ENCODE results near the gene RARB.

RARB gene

DNA sequence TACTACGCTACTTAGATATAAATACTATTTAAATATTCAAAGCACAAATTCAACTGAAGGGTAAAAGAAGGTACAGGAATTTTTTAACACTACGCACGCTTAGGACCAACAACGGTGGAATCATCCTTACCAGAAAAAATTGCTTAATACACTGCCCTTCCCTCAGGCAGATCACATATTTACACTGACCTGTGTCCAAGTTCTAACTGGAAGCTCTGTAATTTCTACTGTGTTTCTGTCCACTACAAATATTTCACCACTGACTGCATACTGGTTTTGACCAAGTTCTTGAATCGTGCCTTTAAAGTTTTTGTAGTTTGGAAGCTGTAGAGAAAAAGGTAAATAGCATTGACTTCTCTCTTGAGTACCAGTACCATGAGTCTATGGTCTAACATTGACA is 192.4 kb downstream of the RARB start:
- H3K27me3 ChIP-seq (replicated peaks), result no peaks in the 10 kb centered on the region
- no peak overlapping the region for H3K27ac ChIP-seq
- in situ Hi-C loops (cut with HindIII; ENCODE audit: low pct_ligation_motif_present, low sequenced_read_pairs), result no loop called here
- H3K36me3 ChIP-seq (replicated peaks), result peaks cover 34% of the 10 kb centered on the region
- H3K4me3 ChIP-seq (ENCODE audit: low read depth, low read length), result no peak overlapping the region
- no peak for DNase-seq
- TF ChIP-seq, protein P1, sequence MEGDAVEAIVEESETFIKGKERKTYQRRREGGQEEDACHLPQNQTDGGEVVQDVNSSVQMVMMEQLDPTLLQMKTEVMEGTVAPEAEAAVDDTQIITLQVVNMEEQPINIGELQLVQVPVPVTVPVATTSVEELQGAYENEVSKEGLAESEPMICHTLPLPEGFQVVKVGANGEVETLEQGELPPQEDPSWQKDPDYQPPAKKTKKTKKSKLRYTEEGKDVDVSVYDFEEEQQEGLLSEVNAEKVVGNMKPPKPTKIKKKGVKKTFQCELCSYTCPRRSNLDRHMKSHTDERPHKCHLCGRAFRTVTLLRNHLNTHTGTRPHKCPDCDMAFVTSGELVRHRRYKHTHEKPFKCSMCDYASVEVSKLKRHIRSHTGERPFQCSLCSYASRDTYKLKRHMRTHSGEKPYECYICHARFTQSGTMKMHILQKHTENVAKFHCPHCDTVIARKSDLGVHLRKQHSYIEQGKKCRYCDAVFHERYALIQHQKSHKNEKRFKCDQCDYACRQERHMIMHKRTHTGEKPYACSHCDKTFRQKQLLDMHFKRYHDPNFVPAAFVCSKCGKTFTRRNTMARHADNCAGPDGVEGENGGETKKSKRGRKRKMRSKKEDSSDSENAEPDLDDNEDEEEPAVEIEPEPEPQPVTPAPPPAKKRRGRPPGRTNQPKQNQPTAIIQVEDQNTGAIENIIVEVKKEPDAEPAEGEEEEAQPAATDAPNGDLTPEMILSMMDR (IDR thresholded peaks at IDR 0.05; ENCODE audit: low read depth, low read length, missing control alignments), result no peak

DNA sequence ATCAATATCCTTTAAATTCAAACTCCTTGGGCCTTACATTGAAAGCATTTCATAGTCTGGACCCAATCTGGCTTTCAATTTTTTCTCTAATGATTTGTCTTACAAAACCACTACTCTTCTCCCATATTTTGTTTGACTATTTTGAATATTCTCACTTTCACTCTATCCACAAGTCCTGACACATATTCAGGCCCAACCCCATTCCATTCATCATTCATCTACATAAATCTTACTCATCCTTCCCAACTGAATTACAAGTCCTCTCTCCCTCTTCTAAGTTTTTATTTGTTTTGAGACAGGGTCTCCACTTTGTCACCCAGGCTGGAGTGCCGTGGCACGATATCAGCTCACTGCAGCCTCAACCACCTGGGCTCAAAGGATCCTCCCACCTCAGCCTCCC is 193.0 kb downstream of the RARB start:
- in situ Hi-C loops (cut with HindIII; ENCODE audit: low pct_ligation_motif_present, low sequenced_read_pairs), result no loop called here

DNA sequence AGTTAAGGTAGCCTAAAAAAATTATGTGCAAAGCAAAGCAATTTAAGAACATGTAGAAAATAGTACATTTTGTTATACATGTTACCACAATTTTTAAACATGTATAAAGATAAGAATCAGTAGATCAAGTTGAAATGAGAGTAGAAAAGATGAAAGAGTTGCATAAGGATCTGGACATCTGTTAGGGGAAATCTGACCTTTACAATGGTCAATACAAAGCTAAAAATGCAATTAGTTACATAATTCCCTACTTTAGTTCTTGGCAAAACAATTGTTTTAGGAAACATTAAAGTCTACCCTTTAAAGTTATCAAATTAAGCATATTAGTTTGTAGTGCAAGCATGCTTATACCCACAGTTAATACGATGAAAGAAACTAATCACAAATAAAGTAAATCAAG is 203.9 kb downstream of the RARB start:
- peaks cover 14% of the 10 kb centered on the region for H3K36me3 ChIP-seq (replicated peaks)
- no peaks in the 10 kb centered on the region for H3K27me3 ChIP-seq (replicated peaks)
- no peak for DNase-seq
- H3K4me3 ChIP-seq (ENCODE audit: low read depth, low read length), result no peak overlapping the region
- H3K27ac ChIP-seq, result no peak overlapping the region
- TF ChIP-seq, protein P1 (IDR thresholded peaks at IDR 0.05; ENCODE audit: low read depth, low read length, missing control alignments), result no peak
- in situ Hi-C loops (cut with HindIII; ENCODE audit: low pct_ligation_motif_present, low sequenced_read_pairs), result no loop called here

More for the DNA sequence above, 193.0 kb downstream of the RARB start:
- no peaks in the 10 kb centered on the region for H3K27me3 ChIP-seq (replicated peaks)
- peaks cover 37% of the 10 kb centered on the region for H3K36me3 ChIP-seq (replicated peaks)
- no peak overlapping the region for H3K4me3 ChIP-seq (ENCODE audit: low read depth, low read length)
- TF ChIP-seq, protein P1 (IDR thresholded peaks at IDR 0.05; ENCODE audit: low read depth, low read length, missing control alignments), result no peak
- DNase-seq, result no peak
- H3K27ac ChIP-seq, result no peak overlapping the region

DNA sequence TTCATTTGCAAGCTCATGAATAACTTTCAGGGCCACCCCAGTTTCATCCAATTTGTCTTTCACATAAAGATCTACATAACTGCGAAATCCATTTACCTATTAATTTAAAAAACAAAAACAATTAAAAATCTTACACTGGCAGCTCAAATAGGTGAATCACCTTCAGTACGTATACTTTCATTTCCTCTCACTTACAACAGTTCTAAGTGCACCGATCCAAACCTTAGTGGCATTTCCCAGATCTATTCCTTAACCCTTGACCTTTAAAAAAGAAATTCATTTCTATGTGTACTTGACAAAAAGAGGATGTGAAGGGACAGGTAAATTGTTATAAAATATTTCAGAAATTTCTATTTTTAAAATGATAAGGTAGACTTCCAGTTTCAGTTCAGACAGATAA is 205.9 kb downstream of the RARB start:
- TF ChIP-seq, protein P1 (IDR thresholded peaks at IDR 0.05; ENCODE audit: low read depth, low read length, missing control alignments), result no peak
- no peak for DNase-seq
- Histone ChIP-seq H3K4me3 (ENCODE audit: low read depth, low read length) (no peak overlapping the region), H3K27ac (no peak overlapping the region), H3K27me3 (replicated peaks) (no peaks in the 10 kb centered on the region), H3K36me3 (replicated peaks) (peaks cover 14% of the 10 kb centered on the region)
- in situ Hi-C loops (cut with HindIII; ENCODE audit: low pct_ligation_motif_present, low sequenced_read_pairs), result no loop called here

DNA sequence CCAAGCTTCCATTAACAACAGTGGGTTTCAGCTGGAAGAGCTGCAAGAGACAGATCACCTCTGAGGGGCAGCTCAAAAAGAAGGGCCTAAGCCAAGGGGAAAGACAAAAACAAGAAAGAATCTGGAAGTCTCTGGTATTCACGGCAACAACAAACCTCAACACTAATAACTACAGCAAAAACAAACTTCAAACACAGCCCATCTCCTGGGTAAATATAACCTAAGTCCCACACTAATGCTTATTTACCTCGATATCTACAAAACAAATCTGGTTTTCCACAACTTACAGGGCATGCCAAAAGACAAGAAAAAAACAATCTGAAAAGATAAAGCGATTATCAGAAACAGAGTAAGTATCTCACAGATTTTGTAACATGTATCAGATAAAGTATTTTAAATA is 207.0 kb downstream of the RARB start:
- no peaks in the 10 kb centered on the region for H3K27me3 ChIP-seq (replicated peaks)
- DNase-seq, result no peak
- no peak overlapping the region for H3K4me3 ChIP-seq (ENCODE audit: low read depth, low read length)
- H3K36me3 ChIP-seq (replicated peaks), result peaks cover 10% of the 10 kb centered on the region
- no peak overlapping the region for H3K27ac ChIP-seq
- TF ChIP-seq, protein P1 (IDR thresholded peaks at IDR 0.05; ENCODE audit: low read depth, low read length, missing control alignments), result no peak
- in situ Hi-C loops (cut with HindIII; ENCODE audit: low pct_ligation_motif_present, low sequenced_read_pairs), result no loop called here
